ENCODE results near the gene ARV1.

Gene ARV1

DNA sequence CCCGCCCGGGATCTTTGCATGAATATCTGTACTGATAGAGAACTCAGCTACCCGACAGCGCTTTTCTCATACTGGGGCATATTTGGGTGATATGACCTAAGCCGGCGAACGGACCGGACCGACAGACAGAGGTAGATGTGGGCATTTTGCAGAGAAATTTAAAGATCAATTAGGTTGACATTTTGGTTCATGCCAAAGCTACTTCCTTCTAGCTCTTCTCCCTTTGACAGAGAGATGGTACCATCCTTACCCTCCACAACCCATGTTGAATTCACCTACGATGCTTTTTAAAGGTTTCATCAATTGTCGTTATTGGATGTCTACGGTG is 459 bp downstream of the ARV1 start:
- ATAC-seq, result no peak; the same call in 2 of the 3 replicates
- TF ChIP-seq GLIS3 (CRISPR knock-in tag; IDR thresholded peaks at IDR 0.05) (no peak), ZNF8 (CRISPR knock-in tag; IDR thresholded peaks at IDR 0.05) (no peak), ZNF70 (CRISPR knock-in tag; IDR thresholded peaks at IDR 0.05) (no peak), PPARA (CRISPR knock-in tag; IDR thresholded peaks at IDR 0.05; ENCODE audit: borderline replicate concordance) (no peak), CSDC2 (CRISPR knock-in tag; IDR thresholded peaks at IDR 0.05) (no peak), ZNF565 (CRISPR knock-in tag; conservative IDR thresholded peaks at IDR 0.05; ENCODE audit: low read depth) (no peak), TOX (CRISPR knock-in tag; IDR thresholded peaks at IDR 0.05; ENCODE audit: borderline replicate concordance) (no peak), OSR1 (CRISPR knock-in tag; IDR thresholded peaks at IDR 0.05) (no peak), ZFP3 (CRISPR knock-in tag; IDR thresholded peaks at IDR 0.05) (no peak), BACH2 (CRISPR knock-in tag; IDR thresholded peaks at IDR 0.05; ENCODE audit: borderline replicate concordance) (no peak), ZC3H10 (CRISPR knock-in tag; IDR thresholded peaks at IDR 0.05) (no peak), RARB (CRISPR knock-in tag; IDR thresholded peaks at IDR 0.05) (no peak), TCF4 (CRISPR knock-in tag; IDR thresholded peaks at IDR 0.05; ENCODE audit: borderline replicate concordance) (no peak), ZFP30 (CRISPR knock-in tag; IDR thresholded peaks at IDR 0.05) (no peak)
- TF ChIP-seq, protein P1, sequence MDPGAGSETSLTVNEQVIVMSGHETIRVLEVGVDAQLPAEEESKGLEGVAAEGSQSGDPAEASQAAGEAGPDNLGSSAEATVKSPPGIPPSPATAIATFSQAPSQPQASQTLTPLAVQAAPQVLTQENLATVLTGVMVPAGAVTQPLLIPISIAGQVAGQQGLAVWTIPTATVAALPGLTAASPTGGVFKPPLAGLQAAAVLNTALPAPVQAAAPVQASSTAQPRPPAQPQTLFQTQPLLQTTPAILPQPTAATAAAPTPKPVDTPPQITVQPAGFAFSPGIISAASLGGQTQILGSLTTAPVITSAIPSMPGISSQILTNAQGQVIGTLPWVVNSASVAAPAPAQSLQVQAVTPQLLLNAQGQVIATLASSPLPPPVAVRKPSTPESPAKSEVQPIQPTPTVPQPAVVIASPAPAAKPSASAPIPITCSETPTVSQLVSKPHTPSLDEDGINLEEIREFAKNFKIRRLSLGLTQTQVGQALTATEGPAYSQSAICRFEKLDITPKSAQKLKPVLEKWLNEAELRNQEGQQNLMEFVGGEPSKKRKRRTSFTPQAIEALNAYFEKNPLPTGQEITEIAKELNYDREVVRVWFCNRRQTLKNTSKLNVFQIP (CRISPR knock-in tag; IDR thresholded peaks at IDR 0.05; ENCODE audit: borderline replicate concordance, low read depth), result no peak

DNA sequence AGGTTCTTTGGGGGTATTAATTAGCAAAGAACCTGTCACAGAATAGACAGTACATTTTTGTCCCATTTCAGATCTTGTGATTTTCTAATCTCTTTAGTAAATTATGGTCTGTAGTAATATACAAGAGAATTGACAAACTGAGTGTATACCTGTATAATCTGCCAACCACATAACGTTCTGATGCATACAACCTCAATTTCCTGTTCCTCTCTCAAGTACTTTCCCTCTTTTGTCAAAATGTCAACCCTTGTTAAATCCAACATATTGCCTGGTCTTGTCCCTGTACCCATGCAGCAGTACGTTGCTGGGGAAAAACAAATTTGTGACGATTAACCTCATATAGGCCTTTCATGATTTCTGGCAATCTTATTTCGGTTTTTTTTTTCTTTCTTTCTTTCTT is 1.1 kb downstream of the ARV1 start:
- ATAC-seq, result no peak
- no peak for TF ChIP-seq ZNF70 (CRISPR knock-in tag; IDR thresholded peaks at IDR 0.05)
- TF ChIP-seq TCF4 (CRISPR knock-in tag; IDR thresholded peaks at IDR 0.05; ENCODE audit: borderline replicate concordance), result no peak
- TF ChIP-seq PATZ1 (CRISPR knock-in tag; IDR thresholded peaks at IDR 0.05; ENCODE audit: borderline replicate concordance), result no peak
- TF ChIP-seq ISL1 (CRISPR knock-in tag; IDR thresholded peaks at IDR 0.05), result no peak
- no peak for TF ChIP-seq ZNF8 (CRISPR knock-in tag; IDR thresholded peaks at IDR 0.05)
- TF ChIP-seq ARNTL (CRISPR knock-in tag; IDR thresholded peaks at IDR 0.05; ENCODE audit: borderline replicate concordance, low read depth), result no peak
- TF ChIP-seq ESRRG (CRISPR knock-in tag; IDR thresholded peaks at IDR 0.05), result no peak
- TF ChIP-seq CSRNP3 (CRISPR knock-in tag; IDR thresholded peaks at IDR 0.05), result no peak
- no peak for TF ChIP-seq ZNF565 (CRISPR knock-in tag; conservative IDR thresholded peaks at IDR 0.05; ENCODE audit: low read depth)
- TF ChIP-seq ZFP30 (CRISPR knock-in tag; IDR thresholded peaks at IDR 0.05), result no peak
- no peak for TF ChIP-seq CSDC2 (CRISPR knock-in tag; IDR thresholded peaks at IDR 0.05)
- TF ChIP-seq PPARA (CRISPR knock-in tag; IDR thresholded peaks at IDR 0.05; ENCODE audit: borderline replicate concordance), result no peak
- TF ChIP-seq ZFP3 (CRISPR knock-in tag; IDR thresholded peaks at IDR 0.05), result no peak
- TF ChIP-seq, protein P1 (CRISPR knock-in tag; IDR thresholded peaks at IDR 0.05; ENCODE audit: borderline replicate concordance, low read depth), result no peak
- no peak for TF ChIP-seq GLIS3 (CRISPR knock-in tag; IDR thresholded peaks at IDR 0.05)
- TF ChIP-seq OSR1 (CRISPR knock-in tag; IDR thresholded peaks at IDR 0.05), result no peak
- TF ChIP-seq TOX (CRISPR knock-in tag; IDR thresholded peaks at IDR 0.05; ENCODE audit: borderline replicate concordance), result no peak

- ATAC-seq, result no peak
- no peak for TF ChIP-seq CSDC2 (CRISPR knock-in tag; IDR thresholded peaks at IDR 0.05)
- TF ChIP-seq ZNF8 (CRISPR knock-in tag; IDR thresholded peaks at IDR 0.05), result no peak
- no peak for TF ChIP-seq ZFP3 (CRISPR knock-in tag; IDR thresholded peaks at IDR 0.05)
- no peak for TF ChIP-seq ZC3H10 (CRISPR knock-in tag; IDR thresholded peaks at IDR 0.05)
- TF ChIP-seq CREB5 (CRISPR knock-in tag; IDR thresholded peaks at IDR 0.05; ENCODE audit: low read depth), result no peak
- no peak for TF ChIP-seq ARNTL (CRISPR knock-in tag; IDR thresholded peaks at IDR 0.05; ENCODE audit: borderline replicate concordance, low read depth)
- no peak for TF ChIP-seq GLIS3 (CRISPR knock-in tag; IDR thresholded peaks at IDR 0.05)
- TF ChIP-seq, protein P2, sequence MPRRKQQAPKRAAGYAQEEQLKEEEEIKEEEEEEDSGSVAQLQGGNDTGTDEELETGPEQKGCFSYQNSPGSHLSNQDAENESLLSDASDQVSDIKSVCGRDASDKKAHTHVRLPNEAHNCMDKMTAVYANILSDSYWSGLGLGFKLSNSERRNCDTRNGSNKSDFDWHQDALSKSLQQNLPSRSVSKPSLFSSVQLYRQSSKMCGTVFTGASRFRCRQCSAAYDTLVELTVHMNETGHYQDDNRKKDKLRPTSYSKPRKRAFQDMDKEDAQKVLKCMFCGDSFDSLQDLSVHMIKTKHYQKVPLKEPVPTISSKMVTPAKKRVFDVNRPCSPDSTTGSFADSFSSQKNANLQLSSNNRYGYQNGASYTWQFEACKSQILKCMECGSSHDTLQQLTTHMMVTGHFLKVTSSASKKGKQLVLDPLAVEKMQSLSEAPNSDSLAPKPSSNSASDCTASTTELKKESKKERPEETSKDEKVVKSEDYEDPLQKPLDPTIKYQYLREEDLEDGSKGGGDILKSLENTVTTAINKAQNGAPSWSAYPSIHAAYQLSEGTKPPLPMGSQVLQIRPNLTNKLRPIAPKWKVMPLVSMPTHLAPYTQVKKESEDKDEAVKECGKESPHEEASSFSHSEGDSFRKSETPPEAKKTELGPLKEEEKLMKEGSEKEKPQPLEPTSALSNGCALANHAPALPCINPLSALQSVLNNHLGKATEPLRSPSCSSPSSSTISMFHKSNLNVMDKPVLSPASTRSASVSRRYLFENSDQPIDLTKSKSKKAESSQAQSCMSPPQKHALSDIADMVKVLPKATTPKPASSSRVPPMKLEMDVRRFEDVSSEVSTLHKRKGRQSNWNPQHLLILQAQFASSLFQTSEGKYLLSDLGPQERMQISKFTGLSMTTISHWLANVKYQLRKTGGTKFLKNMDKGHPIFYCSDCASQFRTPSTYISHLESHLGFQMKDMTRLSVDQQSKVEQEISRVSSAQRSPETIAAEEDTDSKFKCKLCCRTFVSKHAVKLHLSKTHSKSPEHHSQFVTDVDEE (CRISPR knock-in tag; IDR thresholded peaks at IDR 0.05), result no peak
These were observed 3.8 kb downstream of the ARV1 start for GRCh38 chr1:230982696-230983095.
